GM20000 (cell line): Measurements from ENCODE around the gene CCL18.

ENCODE experiments used
- DNase-seq: peaks from one replicate; pipeline ENCODE4 v3.0.0; 2012; ENCODE audit warnings: low spot score
- TF ChIP-seq, protein P1 (sequence below): IDR thresholded peaks from 2 replicates; pipeline ENCODE4 v1.5.1; 2012; ENCODE audit warnings: mild to moderate bottlenecking, control low read depth; ENCODE audit errors: extremely low read depth, missing control alignments

CCL18 gene

GRCh38 chr17:36030956-36031355, 33.1 kb upstream of the CCL18 start:
- TF ChIP-seq, protein P1, sequence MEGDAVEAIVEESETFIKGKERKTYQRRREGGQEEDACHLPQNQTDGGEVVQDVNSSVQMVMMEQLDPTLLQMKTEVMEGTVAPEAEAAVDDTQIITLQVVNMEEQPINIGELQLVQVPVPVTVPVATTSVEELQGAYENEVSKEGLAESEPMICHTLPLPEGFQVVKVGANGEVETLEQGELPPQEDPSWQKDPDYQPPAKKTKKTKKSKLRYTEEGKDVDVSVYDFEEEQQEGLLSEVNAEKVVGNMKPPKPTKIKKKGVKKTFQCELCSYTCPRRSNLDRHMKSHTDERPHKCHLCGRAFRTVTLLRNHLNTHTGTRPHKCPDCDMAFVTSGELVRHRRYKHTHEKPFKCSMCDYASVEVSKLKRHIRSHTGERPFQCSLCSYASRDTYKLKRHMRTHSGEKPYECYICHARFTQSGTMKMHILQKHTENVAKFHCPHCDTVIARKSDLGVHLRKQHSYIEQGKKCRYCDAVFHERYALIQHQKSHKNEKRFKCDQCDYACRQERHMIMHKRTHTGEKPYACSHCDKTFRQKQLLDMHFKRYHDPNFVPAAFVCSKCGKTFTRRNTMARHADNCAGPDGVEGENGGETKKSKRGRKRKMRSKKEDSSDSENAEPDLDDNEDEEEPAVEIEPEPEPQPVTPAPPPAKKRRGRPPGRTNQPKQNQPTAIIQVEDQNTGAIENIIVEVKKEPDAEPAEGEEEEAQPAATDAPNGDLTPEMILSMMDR, result no peak
- DNase-seq, result no peak

GRCh38 chr17:36034127-36034526, 29.9 kb upstream of the CCL18 start:
- TF ChIP-seq, protein P1, result no peak
- no peak for DNase-seq

DNA sequence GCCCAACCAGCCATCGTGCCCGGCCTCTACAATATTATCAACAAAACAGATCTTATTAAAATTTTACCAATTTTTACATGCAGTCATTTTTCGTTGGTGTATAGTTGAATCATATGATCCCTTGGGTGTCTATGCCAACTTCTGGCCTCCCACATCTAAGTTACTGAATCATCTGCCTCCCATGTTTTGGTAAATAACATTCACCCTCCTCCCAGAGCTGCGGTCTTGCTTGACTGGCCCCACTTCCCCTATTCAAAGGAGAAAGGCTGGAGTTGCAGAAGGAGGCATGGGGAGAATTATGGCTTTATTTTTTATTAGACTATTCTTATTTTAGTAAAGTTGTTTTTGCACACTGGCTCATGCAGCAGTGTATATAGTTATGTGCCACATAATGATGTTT, 27.8 kb upstream of the CCL18 start:
- DNase-seq, result no peak
- TF ChIP-seq, protein P1, result no peak

- DNase-seq, result no peak
- TF ChIP-seq, protein P1, result no peak
These were observed 16.0 kb upstream of the CCL18 start for GRCh38 chr17:36048066-36048465.

- TF ChIP-seq, protein P1, result no peak
- DNase-seq, result no peak
These were observed 14.4 kb upstream of the CCL18 start for GRCh38 chr17:36049643-36050042.

DNA sequence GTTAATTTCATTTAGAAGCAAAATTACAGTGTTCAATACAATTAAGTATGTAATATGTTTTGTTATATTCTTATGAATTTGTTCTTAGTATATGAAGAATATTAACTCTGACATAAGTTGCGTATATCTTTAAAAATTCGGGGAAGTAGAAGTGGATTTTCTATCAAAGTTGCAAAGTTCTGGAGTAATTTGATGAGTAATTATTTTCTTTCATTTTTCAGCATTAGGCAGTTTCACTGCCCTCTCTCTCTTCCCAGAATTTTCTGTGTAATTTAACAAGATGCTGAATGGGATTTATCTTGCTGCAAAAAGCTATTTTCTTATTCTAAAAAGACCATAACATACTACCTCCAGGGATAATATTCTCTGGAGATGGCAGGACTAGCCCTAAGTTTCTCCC, 8.9 kb upstream of the CCL18 start:
- TF ChIP-seq, protein P1, result no peak
- DNase-seq, result no peak

DNA sequence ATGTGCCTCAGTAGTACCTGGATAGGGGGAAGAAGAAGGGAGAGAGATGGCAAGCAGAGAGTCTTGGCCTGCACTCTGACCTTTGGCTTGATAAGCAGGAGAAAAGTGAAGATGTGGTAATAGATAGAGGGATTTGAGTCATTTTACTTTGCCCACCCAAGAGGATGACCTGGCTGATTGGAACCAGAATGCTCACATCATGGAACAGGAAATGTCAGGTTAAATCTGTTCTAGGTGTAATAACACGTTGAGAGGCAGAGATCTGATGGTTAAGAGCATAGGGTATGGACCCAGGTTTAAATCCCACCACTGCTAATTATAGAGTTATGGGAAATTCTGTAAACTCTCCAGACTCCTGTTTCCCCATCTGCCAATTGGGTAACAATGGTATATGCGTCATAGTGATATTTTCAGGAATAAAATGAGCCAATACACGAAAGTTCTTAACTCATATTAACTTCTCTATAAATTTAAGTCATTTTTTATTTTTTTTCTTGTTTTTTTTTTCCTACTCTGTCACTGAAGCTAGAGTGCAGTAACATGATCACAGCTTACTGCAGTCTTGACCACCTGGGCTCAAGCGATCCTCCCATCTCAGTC, 8.1 kb upstream of the CCL18 start:
- TF ChIP-seq, protein P1, result no peak
- no peak for DNase-seq
